PC-9 (cell line): ENCODE data around the gene LRP1.

Experiments
- EZH2 ChIP-seq: fragments of 200-600 bp; sonication (generic); IDR thresholded peaks from 2 replicates; pipeline ENCODE4 v1.8.0; 2017; ENCODE audit warnings: antibody characterized with exemption, low read depth
- TF ChIP-seq, protein P1 (sequence below): fragments of 200-600 bp; sonication (generic); conservative IDR thresholded peaks from 2 replicates; pipeline ENCODE4 v1.6.1; 2017; ENCODE audit warnings: mixed run types, antibody characterized with exemption, mild to moderate bottlenecking, moderate library complexity

DNA sequence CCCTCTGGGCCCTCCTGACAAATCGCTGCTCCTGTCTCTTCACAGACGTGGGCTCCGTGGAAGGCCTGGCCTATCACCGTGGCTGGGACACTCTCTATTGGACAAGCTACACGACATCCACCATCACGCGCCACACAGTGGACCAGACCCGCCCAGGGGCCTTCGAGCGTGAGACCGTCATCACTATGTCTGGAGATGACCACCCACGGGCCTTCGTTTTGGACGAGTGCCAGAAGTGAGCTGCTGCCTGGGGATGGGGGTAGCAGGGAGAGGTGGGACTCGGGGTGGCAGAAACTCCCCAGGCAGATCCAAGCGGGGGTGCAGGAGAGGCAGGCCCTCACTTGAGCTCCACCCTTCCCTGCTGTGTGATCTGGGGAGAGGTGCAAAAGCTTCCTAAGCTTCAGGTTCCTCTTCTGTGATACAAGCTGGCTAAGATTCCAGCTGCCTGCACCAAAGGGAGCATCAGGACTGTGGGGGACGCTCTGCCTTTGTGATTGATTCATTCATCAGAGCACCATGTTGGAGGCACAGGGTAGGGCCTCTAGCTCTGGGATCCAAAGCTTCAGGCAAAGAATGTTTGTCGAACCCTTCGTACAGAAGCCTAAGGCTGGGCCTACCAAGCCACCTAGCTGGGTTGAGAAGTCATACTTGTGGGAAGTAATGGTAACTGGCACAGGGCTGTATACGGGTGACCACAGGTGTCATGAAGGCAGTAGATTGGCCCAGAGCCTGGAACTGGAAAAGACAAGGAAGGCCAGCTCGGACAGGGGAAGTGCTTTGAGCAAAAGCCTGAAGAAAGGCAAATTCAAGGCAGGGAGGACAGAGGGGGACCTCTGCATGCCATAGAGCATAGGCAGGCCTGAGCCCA lies 59.2 kb downstream of the LRP1 start:
- TF ChIP-seq, protein P1, sequence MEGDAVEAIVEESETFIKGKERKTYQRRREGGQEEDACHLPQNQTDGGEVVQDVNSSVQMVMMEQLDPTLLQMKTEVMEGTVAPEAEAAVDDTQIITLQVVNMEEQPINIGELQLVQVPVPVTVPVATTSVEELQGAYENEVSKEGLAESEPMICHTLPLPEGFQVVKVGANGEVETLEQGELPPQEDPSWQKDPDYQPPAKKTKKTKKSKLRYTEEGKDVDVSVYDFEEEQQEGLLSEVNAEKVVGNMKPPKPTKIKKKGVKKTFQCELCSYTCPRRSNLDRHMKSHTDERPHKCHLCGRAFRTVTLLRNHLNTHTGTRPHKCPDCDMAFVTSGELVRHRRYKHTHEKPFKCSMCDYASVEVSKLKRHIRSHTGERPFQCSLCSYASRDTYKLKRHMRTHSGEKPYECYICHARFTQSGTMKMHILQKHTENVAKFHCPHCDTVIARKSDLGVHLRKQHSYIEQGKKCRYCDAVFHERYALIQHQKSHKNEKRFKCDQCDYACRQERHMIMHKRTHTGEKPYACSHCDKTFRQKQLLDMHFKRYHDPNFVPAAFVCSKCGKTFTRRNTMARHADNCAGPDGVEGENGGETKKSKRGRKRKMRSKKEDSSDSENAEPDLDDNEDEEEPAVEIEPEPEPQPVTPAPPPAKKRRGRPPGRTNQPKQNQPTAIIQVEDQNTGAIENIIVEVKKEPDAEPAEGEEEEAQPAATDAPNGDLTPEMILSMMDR: no peak
- TF ChIP-seq EZH2: no peak
